ENCODE data around the gene LDB2.

LDB2 gene

DNA sequence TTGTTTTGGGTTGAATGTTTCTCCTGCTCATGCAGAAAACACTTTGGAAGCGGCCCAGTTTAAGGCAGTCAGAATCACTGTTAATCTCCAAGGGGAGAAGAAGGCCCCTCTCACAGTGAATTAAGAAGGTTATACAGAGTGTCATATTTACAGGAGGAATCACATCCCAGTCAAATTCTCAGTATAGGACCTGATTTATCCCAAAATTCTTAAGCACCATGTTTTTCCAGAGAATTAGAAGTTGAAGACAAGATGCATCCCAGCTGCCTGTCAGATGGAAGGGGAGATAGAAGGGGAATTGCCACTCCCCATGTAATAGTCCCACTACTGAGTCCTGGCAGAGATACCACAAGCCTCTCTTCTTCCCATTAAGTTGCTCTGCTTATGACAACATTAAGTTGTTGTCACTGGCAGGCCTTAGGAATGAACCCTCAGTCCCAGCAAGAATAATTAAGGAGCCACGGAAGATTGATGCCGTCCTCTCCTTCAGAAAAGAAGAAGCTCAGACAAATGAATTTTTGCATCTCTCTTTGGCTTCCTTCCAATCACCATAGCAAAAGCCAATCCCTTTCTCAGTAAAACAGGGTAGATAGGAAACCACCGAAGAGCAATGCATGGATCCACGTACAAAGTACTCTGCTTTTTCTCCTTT, 138.4 kb downstream of the LDB2 start:
- TF ChIP-seq, protein P1, sequence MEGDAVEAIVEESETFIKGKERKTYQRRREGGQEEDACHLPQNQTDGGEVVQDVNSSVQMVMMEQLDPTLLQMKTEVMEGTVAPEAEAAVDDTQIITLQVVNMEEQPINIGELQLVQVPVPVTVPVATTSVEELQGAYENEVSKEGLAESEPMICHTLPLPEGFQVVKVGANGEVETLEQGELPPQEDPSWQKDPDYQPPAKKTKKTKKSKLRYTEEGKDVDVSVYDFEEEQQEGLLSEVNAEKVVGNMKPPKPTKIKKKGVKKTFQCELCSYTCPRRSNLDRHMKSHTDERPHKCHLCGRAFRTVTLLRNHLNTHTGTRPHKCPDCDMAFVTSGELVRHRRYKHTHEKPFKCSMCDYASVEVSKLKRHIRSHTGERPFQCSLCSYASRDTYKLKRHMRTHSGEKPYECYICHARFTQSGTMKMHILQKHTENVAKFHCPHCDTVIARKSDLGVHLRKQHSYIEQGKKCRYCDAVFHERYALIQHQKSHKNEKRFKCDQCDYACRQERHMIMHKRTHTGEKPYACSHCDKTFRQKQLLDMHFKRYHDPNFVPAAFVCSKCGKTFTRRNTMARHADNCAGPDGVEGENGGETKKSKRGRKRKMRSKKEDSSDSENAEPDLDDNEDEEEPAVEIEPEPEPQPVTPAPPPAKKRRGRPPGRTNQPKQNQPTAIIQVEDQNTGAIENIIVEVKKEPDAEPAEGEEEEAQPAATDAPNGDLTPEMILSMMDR (IDR thresholded peaks at IDR 0.05), result no peak

DNA sequence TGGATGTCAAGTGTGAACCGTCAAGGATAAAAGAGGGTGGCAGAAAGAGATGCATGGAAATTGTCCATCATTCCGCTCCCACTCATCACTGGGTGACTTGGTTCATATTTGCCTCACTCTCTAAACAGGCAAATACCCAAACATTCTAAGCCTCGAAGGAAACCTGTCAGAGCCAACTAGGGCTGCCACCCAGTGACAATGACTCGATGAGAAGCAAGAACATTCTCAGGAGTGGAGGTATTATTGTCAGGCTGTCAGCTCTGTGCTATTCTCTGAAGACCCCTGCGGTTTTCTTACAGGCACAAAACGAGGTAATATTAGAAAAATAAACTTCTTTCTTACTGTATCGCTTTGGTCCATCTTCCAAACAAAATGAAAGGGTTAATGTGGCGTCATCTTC, 139.6 kb downstream of the LDB2 start:
- TF ChIP-seq, protein P1 (IDR thresholded peaks at IDR 0.05), result no peak

DNA sequence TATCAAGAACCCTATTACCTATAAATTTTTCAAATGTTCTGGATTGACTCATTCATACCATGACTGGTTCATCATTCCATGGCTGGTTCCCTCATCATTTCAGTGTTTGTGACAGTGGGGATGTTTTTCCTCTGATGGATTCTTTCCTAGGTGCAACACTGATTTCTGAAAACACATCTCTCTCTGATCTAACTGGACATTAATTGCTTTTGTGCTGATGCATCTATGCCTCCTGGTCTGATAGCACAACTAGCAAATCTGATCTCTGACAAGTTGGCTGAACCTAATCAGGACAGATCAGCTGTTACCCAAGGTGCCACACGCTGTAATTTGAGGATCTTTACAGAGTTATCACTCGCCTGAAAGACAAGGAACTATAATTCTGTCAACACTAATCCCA, 140.2 kb downstream of the LDB2 start:
- TF ChIP-seq, protein P1 (IDR thresholded peaks at IDR 0.05), result no peak

DNA sequence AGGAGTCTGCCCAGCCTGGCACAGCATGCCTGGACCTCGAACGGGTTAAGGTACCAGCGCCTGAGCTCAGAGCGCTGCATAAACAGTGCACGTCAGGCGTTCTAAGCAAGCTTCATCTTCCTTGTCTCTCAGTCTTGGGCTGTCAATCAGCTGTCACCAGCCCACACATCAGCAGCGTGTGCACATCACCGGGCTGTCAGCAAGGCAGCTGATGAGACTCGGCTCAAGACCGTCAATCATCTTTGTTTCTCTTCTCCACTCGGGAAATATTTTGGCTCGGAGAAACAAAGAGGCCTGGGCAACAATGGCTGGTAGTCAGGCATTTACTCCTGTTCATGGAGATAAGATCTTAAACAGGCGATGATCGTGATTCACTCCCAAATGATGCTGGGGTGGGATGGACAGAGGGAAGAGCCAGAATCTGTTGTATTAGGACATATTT, 141.3 kb downstream of the LDB2 start:
- TF ChIP-seq, protein P1 (IDR thresholded peaks at IDR 0.05), result no peak

DNA sequence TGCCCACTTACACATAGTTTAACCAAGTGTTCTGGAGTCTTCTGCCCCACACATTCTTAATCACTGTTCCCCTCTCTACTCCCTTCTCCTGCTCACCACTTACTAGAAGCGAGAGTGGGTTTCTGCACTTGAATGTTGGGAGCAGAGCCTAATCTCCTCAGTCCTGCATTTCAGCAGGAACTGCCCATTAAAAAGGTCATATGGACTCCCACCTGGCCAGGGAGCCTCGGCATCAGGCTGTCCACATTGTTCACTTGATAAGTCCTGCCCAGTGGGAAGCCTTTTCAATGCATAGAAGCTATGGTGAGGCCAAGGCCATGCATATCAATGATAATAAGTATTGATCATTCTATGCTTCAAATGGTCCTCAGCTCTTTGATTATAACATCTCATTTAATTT, 144.3 kb downstream of the LDB2 start:
- TF ChIP-seq, protein P1 (IDR thresholded peaks at IDR 0.05), result no peak

DNA sequence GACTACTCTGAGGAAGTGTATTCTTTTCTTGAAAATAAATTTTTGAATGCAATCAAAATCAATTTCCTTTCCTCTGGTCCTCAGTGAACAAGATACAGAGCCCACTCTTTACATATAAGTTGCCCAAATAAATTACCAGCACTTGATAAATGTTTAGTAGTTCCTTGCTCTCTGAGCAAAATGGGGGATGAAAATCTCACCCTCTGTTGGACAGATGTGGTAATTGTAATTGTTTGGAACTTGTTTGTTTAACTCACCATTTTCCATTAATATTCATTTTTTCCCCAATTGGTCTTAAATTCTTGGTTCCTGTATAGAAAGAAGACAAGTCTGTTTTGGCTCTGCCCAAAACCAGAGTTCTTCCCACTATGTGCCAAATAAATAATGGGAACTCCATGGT, 146.3 kb downstream of the LDB2 start:
- TF ChIP-seq, protein P1 (IDR thresholded peaks at IDR 0.05), result peak; percentile 29; the same call in 1 of the 2 replicates

DNA sequence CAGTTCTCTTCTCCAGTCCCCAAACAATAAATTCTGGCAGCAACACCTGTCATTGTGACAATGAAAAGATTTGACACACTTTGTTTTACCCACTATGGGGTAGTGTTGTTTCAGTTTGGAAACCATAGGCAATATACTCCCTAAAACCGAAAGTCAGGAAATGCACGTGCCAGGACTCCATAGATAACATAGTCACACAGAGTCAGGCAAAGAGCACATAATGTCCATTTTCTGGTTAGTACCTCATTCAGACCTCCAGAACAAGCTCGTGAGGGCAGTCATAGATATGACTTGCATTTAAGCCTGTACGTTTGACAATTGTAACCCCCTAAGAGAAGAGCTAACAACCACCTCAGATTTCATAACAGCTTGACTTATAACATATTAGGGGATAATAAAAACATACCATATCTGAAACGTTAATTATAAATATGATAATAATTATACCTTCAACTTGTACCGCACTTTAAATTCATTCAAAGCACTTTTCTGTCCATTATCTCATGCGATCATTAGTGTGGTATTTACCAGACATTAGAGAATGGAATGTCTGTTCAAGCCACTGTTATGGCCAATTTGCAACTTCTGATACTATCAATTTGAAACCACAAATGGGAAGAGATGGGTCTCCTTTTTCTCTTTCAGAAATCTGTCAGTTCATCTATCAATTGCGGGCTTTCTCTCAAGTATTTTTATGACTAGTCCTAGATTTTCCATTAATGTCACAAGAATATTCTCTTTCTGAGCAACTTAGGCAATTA, 147.4 kb downstream of the LDB2 start:
- TF ChIP-seq, protein P1 (IDR thresholded peaks at IDR 0.05), result no peak
